WTC11 (cell line): ENCODE data around the gene LCA5. TPM values are rescaled to one million over a fixed set of nuclear protein-coding genes. Genes with fewer than 3 reads are reported as not detected.

Experiments
- ATAC-seq: fragments of 200-7000 bp; cut with Tn5 transposase; 2 replicates; pipeline ENCODE4 v1.10.0; 2021; ENCODE audit warnings: mild to moderate bottlenecking, moderate library complexity
- CTCF ChIA-PET: fragments of 300-600 bp; sonication (Branson Sonifier 250); formaldehyde crosslinking; loops from one replicate; lab custom pipeline; 2021; ENCODE audit warnings: antibody characterized with exemption; lab: Charles Lee
- POLR2A ChIA-PET: fragments of 350-600 bp; sonication (Branson Sonifier 250); formaldehyde crosslinking; loops from one replicate; lab custom pipeline; 2021; ENCODE audit warnings: antibody characterized with exemption; lab: Charles Lee
- DNase-seq: peaks from one replicate; pipeline ENCODE4 v3.0.0; 2021; ENCODE audit warnings: low spot score
- H3K27ac Mint-ChIP-seq: 2 replicates; pipeline ENCODE4 v1.8.0; 2021; ENCODE audit warnings: mixed read lengths
- H3K27me3 Mint-ChIP-seq: 2 replicates; pipeline ENCODE4 v1.8.0; 2021; ENCODE audit warnings: low read depth, mild to moderate bottlenecking, moderate library complexity, mixed read lengths
- H3K36me3 Mint-ChIP-seq: 2 replicates; pipeline ENCODE4 v1.8.0; 2021; ENCODE audit warnings: mixed read lengths
- H3K4me1 Mint-ChIP-seq: 2 replicates; pipeline ENCODE4 v1.8.0; 2022; ENCODE audit warnings: mixed read lengths
- H3K4me3 Mint-ChIP-seq: 2 replicates; pipeline ENCODE4 v1.8.0; 2021; ENCODE audit warnings: mild to moderate bottlenecking, moderate library complexity, mixed read lengths
- H3K9me3 Mint-ChIP-seq: 2 replicates; pipeline ENCODE4 v1.8.0; 2021; ENCODE audit warnings: mixed read lengths
- AR ChIP-seq: fragments of 250-450 bp; sonication (Bioruptor Pico); IDR thresholded peaks from 2 replicates; pipeline ENCODE4 v1.9.0; 2021; ENCODE audit warnings: mild to moderate bottlenecking
- CBFB ChIP-seq: sonication (generic); formaldehyde crosslinking; IDR thresholded peaks from 2 replicates; pipeline ENCODE4 v1.8.1; 2022; ENCODE audit warnings: mild to moderate bottlenecking, low read depth, missing genetic modification reagents
- E2F4 ChIP-seq: sonication (generic); formaldehyde crosslinking; IDR thresholded peaks from 2 replicates; pipeline ENCODE4 v1.8.1; 2022; ENCODE audit warnings: low read depth, mild to moderate bottlenecking, moderate library complexity, missing genetic modification reagents, borderline replicate concordance
- EMX1 ChIP-seq: fragments of 250-450 bp; sonication (Bioruptor Pico); IDR thresholded peaks from 2 replicates; pipeline ENCODE4 v1.8.0; 2021; ENCODE audit warnings: mild to moderate bottlenecking
- GRHL2 ChIP-seq: fragments of 250-450 bp; sonication (Bioruptor Pico); IDR thresholded peaks from 2 replicates; pipeline ENCODE4 v1.8.0; 2022; ENCODE audit warnings: mild to moderate bottlenecking, moderate library complexity; ENCODE audit not compliant: insufficient replicate concordance, severe bottlenecking
- NR3C1 ChIP-seq: sonication (generic); formaldehyde crosslinking; conservative IDR thresholded peaks from 2 replicates; pipeline ENCODE4 v1.8.1; 2023; ENCODE audit warnings: low read depth, mild to moderate bottlenecking, missing genetic modification reagents
- OVOL2 ChIP-seq: fragments of 250-450 bp; sonication (Bioruptor Pico); IDR thresholded peaks from 2 replicates; pipeline ENCODE4 v1.9.0; 2021; ENCODE audit warnings: mild to moderate bottlenecking, borderline replicate concordance
- PREB ChIP-seq: sonication (generic); formaldehyde crosslinking; IDR thresholded peaks from 2 replicates; pipeline ENCODE4 v1.8.1; 2022; ENCODE audit warnings: mild to moderate bottlenecking, missing genetic modification reagents, moderate library complexity, borderline replicate concordance
- RELA ChIP-seq: sonication (generic); formaldehyde crosslinking; IDR thresholded peaks from 2 replicates; pipeline ENCODE4 v1.8.1; 2022; ENCODE audit warnings: missing genetic modification reagents, mild to moderate bottlenecking, borderline replicate concordance
- STAT6 ChIP-seq: sonication (generic); formaldehyde crosslinking; conservative IDR thresholded peaks from 2 replicates; pipeline ENCODE4 v1.8.1; 2023; ENCODE audit warnings: mild to moderate bottlenecking, low read depth, missing genetic modification reagents, moderate library complexity
- USF2 ChIP-seq: sonication (generic); formaldehyde crosslinking; IDR thresholded peaks from 2 replicates; pipeline ENCODE4 v1.8.1; 2023; ENCODE audit warnings: mild to moderate bottlenecking, missing genetic modification reagents, moderate library complexity
- ZNF263 ChIP-seq: sonication (generic); formaldehyde crosslinking; IDR thresholded peaks from 2 replicates; pipeline ENCODE4 v1.8.1; 2022; ENCODE audit warnings: low read depth, mild to moderate bottlenecking, moderate library complexity, missing genetic modification reagents
- ZNF512 ChIP-seq: sonication (generic); formaldehyde crosslinking; IDR thresholded peaks from 2 replicates; pipeline ENCODE4 v1.8.1; 2022; ENCODE audit warnings: missing genetic modification reagents, borderline replicate concordance
- ZSCAN18 ChIP-seq: fragments of 250-450 bp; sonication (Bioruptor Pico); IDR thresholded peaks from 2 replicates; pipeline ENCODE4 v2.1.2; 2022; ENCODE audit warnings: mild to moderate bottlenecking, moderate library complexity
- total RNA-seq: library from RNA; stranded (reverse); gene quantifications from 3 replicates; pipeline ENCODE4 v1.2.3, GENCODE V29; 2021

The LCA5 gene
- total RNA-seq, 1 experiment from 2014 or later: 3.8 TPM

- Mint-ChIP-seq H3K27ac (no peak overlapping the region), H3K9me3 (no peaks in the 10 kb centered on the region), H3K27me3 (no peaks in the 10 kb centered on the region)
- ChIA-PET CTCF (interaction anchor here (2.1 kb wide), 2 partner anchors 25 to 27 kb away, joined by 5 to 6 read pairs; no protein-coding TSS in a partner anchor), POLR2A (no interaction called here)
- DNase-seq (no peak), ATAC-seq (no peak)
- TF ChIP-seq OVOL2 (CRISPR knock-in tag) (no peak), E2F4 (CRISPR knock-in tag) (no peak), RELA (CRISPR knock-in tag) (no peak), ZSCAN18 (no peak)
- TF ChIP-seq, all 79 proteins: peak for 0
- Mint-ChIP-seq H3K4me3 (no peak overlapping the region), H3K36me3 (peaks cover 11% of the 10 kb centered on the region; the same call in 1 of the 2 replicates), H3K4me1 (peaks cover 34% of the 10 kb centered on the region)
Observed at GRCh38 chr6:79543411-79543810, 6.2 kb upstream of the LCA5 start.

GRCh38 chr6:79538106-79538971 is 1.1 kb upstream of the LCA5 start:
- TF ChIP-seq STAT6 (CRISPR knock-in tag) (no peak), AR (CRISPR knock-in tag) (no peak), CBFB (no peak), RELA (CRISPR knock-in tag) (no peak), PREB (CRISPR knock-in tag) (no peak)
- Mint-ChIP-seq H3K4me1 (peaks cover 17% of the 10 kb centered on the region), H3K27ac (no peak overlapping the region), H3K36me3 (0 out of 2 replicates have a peak, but pooled peaks cover 6% of the 10 kb centered on the region), H3K9me3 (no peaks in the 10 kb centered on the region), H3K4me3 (no peak overlapping the region), H3K27me3 (no peaks in the 10 kb centered on the region)
- DNase-seq (no peak), ATAC-seq (no peak)
- POLR2A ChIA-PET: no interaction called here
- CTCF ChIA-PET: interaction anchor here (0.6 kb wide), 1 partner anchor 48 kb away, joined by 4 read pairs; no protein-coding TSS in a partner anchor

GRCh38 chr6:79536585-79536953 is 661 bp downstream of the LCA5 start:
- Mint-ChIP-seq H3K36me3 (0 out of 2 replicates have a peak, but pooled peaks cover 6% of the 10 kb centered on the region), H3K4me1 (peaks cover 17% of the 10 kb centered on the region), H3K4me3 (no peak overlapping the region), H3K9me3 (no peaks in the 10 kb centered on the region), H3K27me3 (no peaks in the 10 kb centered on the region), H3K27ac (no peak overlapping the region)
- ATAC-seq (peak; percentile 13), DNase-seq (no peak)
- ChIA-PET POLR2A (interaction anchor here (0.9 to 1.3 kb wide), 4 partner anchors 9 to 127 kb away, joined by 3 to 12 read pairs (median 5); partner anchors contain the start of gene SH3BGRL2), CTCF (interaction anchor here (0.8 to 1.6 kb wide), 6 partner anchors 9 to 242 kb away, joined by 4 to 8 read pairs (median 7); partner anchors contain the start of gene SH3BGRL2)
- TF ChIP-seq GRHL2 (CRISPR knock-in tag) (no peak), ZNF263 (no peak), PREB (CRISPR knock-in tag) (no peak), NR3C1 (CRISPR knock-in tag) (no peak), USF2 (CRISPR knock-in tag) (no peak), ZNF512 (CRISPR knock-in tag) (no peak), EMX1 (CRISPR knock-in tag) (no peak)
